Kidney tubule cell (primary cell): ENCODE data around the gene WDR86.

Experiments used
- DNase-seq: peaks from one replicate; pipeline ENCODE4 v3.0.0-alpha.2; 2018; ENCODE audit warnings: low spot score

WDR86 gene

GRCh38 chr7:151378496-151379192 is 31.2 kb downstream of the WDR86 start:
- no peak for DNase-seq

- DNase-seq = no peak
Measured at GRCh38 chr7:151378011-151378410, 31.8 kb downstream of the WDR86 start.

- DNase-seq = no peak
Measured at GRCh38 chr7:151377406-151377805, 32.4 kb downstream of the WDR86 start.

- DNase-seq = no peak
Measured at GRCh38 chr7:151376218-151376902, 33.5 kb downstream of the WDR86 start.

GRCh38 chr7:151375530-151376217 is 34.2 kb downstream of the WDR86 start:
- DNase-seq = no peak

GRCh38 chr7:151374726-151375125 is 35.1 kb downstream of the WDR86 start:
- DNase-seq = no peak

GRCh38 chr7:151374139-151374538 is 35.7 kb downstream of the WDR86 start:
- DNase-seq = no peak

GRCh38 chr7:151373599-151373998 is 36.2 kb downstream of the WDR86 start:
- DNase-seq = no peak

- DNase-seq = no peak
Measured at GRCh38 chr7:151372612-151373265, 37.1 kb downstream of the WDR86 start.

- no peak for DNase-seq
Measured at GRCh38 chr7:151371266-151371665, 38.6 kb downstream of the WDR86 start.

- DNase-seq = peak; percentile 83
Measured at GRCh38 chr7:151368136-151368571, 41.7 kb downstream of the WDR86 start.

- no peak for DNase-seq
Measured at GRCh38 chr7:151367284-151367683, 42.6 kb downstream of the WDR86 start.

GRCh38 chr7:151366880-151367222 is 43.0 kb downstream of the WDR86 start:
- DNase-seq = no peak

GRCh38 chr7:151366166-151366879 is 43.5 kb downstream of the WDR86 start:
- no peak for DNase-seq

- DNase-seq = no peak
Measured at GRCh38 chr7:151363182-151363581, 46.7 kb downstream of the WDR86 start.

- DNase-seq = no peak
Measured at GRCh38 chr7:151361193-151361959, 48.5 kb downstream of the WDR86 start.

- no peak for DNase-seq
Measured at GRCh38 chr7:151352512-151352911, 57.3 kb downstream of the WDR86 start.

GRCh38 chr7:151351967-151352366 is 57.9 kb downstream of the WDR86 start:
- DNase-seq = no peak

GRCh38 chr7:151351027-151351426 is 58.8 kb downstream of the WDR86 start:
- DNase-seq = no peak

GRCh38 chr7:151349507-151349853 is 60.4 kb downstream of the WDR86 start:
- DNase-seq = no peak

GRCh38 chr7:151348970-151349369 is 60.9 kb downstream of the WDR86 start:
- DNase-seq = no peak
